ENCODE measurements around the gene OR51B4. TPM values are rescaled to one million over a fixed set of nuclear protein-coding genes. Genes with fewer than 3 reads are reported as not detected.

The OR51B4 gene
- total and polyA plus RNA-seq, 9 of the 15 experiments (the other 6 are each of a cell fraction or from before 2014, with no cell fraction given), result 17.1 to 64.6 (median 39.9) TPM

GRCh38 chr11:5258543-5259262 lies 43.0 kb downstream of the OR51B4 start (continued):
- TF ChIP-seq, protein P1, sequence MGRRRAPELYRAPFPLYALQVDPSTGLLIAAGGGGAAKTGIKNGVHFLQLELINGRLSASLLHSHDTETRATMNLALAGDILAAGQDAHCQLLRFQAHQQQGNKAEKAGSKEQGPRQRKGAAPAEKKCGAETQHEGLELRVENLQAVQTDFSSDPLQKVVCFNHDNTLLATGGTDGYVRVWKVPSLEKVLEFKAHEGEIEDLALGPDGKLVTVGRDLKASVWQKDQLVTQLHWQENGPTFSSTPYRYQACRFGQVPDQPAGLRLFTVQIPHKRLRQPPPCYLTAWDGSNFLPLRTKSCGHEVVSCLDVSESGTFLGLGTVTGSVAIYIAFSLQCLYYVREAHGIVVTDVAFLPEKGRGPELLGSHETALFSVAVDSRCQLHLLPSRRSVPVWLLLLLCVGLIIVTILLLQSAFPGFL (CRISPR knock-in tag; IDR thresholded peaks at IDR 0.05), result no peak
- TF ChIP-seq ARID3A (IDR thresholded peaks at IDR 0.05; ENCODE audit: borderline replicate concordance, low read depth, low read length) (no peak), PHB (CRISPR knock-in tag; IDR thresholded peaks at IDR 0.05) (no peak), ZNF512 (tag; IDR thresholded peaks at IDR 0.05) (no peak), NR4A1 (CRISPR knock-in tag; IDR thresholded peaks at IDR 0.05) (no peak), NR4A1 (tag; IDR thresholded peaks at IDR 0.05) (no peak; the same call in 1 of the 2 replicates), POLR2AphosphoS5 (IDR thresholded peaks at IDR 0.05; ENCODE audit: control insufficient read depth, insufficient read depth, low read depth, low read length) (no peak), PTBP1 (IDR thresholded peaks at IDR 0.05; ENCODE audit: low read depth, low read length) (no peak), ERF (CRISPR knock-in tag; IDR thresholded peaks at IDR 0.05) (no peak), MTA3 (IDR thresholded peaks at IDR 0.05; ENCODE audit: borderline replicate concordance) (no peak)
- TF ChIP-seq, protein P2, sequence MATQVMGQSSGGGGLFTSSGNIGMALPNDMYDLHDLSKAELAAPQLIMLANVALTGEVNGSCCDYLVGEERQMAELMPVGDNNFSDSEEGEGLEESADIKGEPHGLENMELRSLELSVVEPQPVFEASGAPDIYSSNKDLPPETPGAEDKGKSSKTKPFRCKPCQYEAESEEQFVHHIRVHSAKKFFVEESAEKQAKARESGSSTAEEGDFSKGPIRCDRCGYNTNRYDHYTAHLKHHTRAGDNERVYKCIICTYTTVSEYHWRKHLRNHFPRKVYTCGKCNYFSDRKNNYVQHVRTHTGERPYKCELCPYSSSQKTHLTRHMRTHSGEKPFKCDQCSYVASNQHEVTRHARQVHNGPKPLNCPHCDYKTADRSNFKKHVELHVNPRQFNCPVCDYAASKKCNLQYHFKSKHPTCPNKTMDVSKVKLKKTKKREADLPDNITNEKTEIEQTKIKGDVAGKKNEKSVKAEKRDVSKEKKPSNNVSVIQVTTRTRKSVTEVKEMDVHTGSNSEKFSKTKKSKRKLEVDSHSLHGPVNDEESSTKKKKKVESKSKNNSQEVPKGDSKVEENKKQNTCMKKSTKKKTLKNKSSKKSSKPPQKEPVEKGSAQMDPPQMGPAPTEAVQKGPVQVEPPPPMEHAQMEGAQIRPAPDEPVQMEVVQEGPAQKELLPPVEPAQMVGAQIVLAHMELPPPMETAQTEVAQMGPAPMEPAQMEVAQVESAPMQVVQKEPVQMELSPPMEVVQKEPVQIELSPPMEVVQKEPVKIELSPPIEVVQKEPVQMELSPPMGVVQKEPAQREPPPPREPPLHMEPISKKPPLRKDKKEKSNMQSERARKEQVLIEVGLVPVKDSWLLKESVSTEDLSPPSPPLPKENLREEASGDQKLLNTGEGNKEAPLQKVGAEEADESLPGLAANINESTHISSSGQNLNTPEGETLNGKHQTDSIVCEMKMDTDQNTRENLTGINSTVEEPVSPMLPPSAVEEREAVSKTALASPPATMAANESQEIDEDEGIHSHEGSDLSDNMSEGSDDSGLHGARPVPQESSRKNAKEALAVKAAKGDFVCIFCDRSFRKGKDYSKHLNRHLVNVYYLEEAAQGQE (IDR thresholded peaks at IDR 0.05; ENCODE audit: borderline replicate concordance), result peak; percentile 57
- TF ChIP-seq, protein P2 (CRISPR knock-in tag; IDR thresholded peaks at IDR 0.05; ENCODE audit: low read depth), result no peak
- TF ChIP-seq, protein P3, sequence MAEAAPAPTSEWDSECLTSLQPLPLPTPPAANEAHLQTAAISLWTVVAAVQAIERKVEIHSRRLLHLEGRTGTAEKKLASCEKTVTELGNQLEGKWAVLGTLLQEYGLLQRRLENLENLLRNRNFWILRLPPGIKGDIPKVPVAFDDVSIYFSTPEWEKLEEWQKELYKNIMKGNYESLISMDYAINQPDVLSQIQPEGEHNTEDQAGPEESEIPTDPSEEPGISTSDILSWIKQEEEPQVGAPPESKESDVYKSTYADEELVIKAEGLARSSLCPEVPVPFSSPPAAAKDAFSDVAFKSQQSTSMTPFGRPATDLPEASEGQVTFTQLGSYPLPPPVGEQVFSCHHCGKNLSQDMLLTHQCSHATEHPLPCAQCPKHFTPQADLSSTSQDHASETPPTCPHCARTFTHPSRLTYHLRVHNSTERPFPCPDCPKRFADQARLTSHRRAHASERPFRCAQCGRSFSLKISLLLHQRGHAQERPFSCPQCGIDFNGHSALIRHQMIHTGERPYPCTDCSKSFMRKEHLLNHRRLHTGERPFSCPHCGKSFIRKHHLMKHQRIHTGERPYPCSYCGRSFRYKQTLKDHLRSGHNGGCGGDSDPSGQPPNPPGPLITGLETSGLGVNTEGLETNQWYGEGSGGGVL (CRISPR knock-in tag; IDR thresholded peaks at IDR 0.05), result no peak
